ENCODE data around the gene COL4A2.

DNA sequence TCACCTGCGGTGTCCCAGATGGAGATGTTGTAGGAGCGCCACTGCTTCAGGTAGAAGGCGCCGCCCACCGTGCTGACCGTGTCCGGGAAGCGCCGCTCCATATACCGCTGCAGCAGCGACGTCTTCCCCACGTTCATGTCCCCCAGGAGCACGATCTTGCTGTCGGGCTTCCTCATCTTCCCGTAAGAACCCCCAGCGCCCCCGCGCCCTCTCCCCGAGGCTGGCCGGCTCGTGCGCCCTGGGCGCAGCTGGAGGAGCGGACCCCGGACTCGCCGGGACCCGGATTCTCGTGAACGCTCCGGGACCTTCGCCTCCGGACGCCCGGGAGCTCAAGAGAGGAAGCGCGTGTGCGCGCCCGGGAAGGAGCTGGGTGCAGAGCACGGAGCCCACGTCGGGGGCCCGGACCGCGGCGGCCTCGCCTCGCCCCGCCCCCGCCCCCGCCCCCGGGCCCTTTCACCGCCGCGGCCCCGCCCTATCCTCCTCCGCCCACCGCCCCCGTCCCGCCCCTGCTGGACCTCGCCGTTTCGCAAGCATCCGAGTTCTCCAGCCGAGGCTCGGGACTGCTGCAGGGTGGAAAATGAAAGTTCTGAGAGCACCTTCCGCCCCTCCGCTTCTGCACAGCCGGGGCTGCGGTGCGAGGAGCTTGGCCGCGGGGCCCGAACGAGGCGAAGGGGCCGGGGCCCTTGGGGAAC is 254.4 kb downstream of the COL4A2 start, which contains the start of gene RAB20:
- TF ChIP-seq, protein P1, sequence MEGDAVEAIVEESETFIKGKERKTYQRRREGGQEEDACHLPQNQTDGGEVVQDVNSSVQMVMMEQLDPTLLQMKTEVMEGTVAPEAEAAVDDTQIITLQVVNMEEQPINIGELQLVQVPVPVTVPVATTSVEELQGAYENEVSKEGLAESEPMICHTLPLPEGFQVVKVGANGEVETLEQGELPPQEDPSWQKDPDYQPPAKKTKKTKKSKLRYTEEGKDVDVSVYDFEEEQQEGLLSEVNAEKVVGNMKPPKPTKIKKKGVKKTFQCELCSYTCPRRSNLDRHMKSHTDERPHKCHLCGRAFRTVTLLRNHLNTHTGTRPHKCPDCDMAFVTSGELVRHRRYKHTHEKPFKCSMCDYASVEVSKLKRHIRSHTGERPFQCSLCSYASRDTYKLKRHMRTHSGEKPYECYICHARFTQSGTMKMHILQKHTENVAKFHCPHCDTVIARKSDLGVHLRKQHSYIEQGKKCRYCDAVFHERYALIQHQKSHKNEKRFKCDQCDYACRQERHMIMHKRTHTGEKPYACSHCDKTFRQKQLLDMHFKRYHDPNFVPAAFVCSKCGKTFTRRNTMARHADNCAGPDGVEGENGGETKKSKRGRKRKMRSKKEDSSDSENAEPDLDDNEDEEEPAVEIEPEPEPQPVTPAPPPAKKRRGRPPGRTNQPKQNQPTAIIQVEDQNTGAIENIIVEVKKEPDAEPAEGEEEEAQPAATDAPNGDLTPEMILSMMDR (IDR thresholded peaks at IDR 0.05), result no peak
- TF ChIP-seq POLR2A (IDR thresholded peaks at IDR 0.05), result peak; percentile 79

Measured in right lobe of liver (tissue), 4 donors.